ENCODE results near the gene ENO2. TPM values are rescaled to one million over a fixed set of nuclear protein-coding genes. Genes with fewer than 3 reads are reported as not detected.
A peak's percentile ranks its signal among the peaks of the same experiment; 100 is the strongest.

The ENO2 gene
- total and polyA plus RNA-seq, 2 donors: 9.7 to 68.4 TPM

- DNase-seq (ENCODE audit: extremely low spot score): no peak
- WGBS: 83% methylated on average over 20 of the region's 20 CpGs
- H3K36me3 ChIP-seq (ENCODE audit: insufficient read depth): peaks cover 5% of the 10 kb centered on the region
- no peaks in the 10 kb centered on the region for H3K4me1 ChIP-seq (ENCODE audit: insufficient read depth)
- H3K4me3 ChIP-seq (ENCODE audit: low read depth, low read length): no peak overlapping the region
- H3K27ac ChIP-seq (ENCODE audit: low read depth): no peak overlapping the region
These were observed 42.8 kb downstream of the ENO2 start for GRCh38 chr12:6957151-6957701.

- no peak overlapping the region for H3K27ac ChIP-seq (ENCODE audit: low read depth)
These were observed 43.6 kb downstream of the ENO2 start for GRCh38 chr12:6957741-6958608.

GRCh38 chr12:6958609-6959057, 44.3 kb downstream of the ENO2 start:
- Histone ChIP-seq H3K4me3 (ENCODE audit: low read depth, low read length) (no peak overlapping the region), H3K4me1 (ENCODE audit: insufficient read depth) (no peaks in the 10 kb centered on the region), H3K36me3 (ENCODE audit: insufficient read depth) (peaks cover 5% of the 10 kb centered on the region), H3K27ac (ENCODE audit: low read depth) (no peak overlapping the region)
- 70% methylated on average over 10 of the region's 10 CpGs for WGBS
- DNase-seq (ENCODE audit: extremely low spot score): no peak

More at GRCh38 chr12:6957741-6958608, 43.6 kb downstream of the ENO2 start:
- H3K4me1 ChIP-seq (ENCODE audit: insufficient read depth): no peaks in the 10 kb centered on the region
- H3K4me3 ChIP-seq (ENCODE audit: low read depth, low read length): no peak overlapping the region
- DNase-seq (ENCODE audit: extremely low spot score): no peak
- H3K36me3 ChIP-seq (ENCODE audit: insufficient read depth): peaks cover 5% of the 10 kb centered on the region
- WGBS: 85% methylated on average over 28 of the region's 28 CpGs

- no peak for DNase-seq (ENCODE audit: extremely low spot score)
- H3K4me3 ChIP-seq (ENCODE audit: low read depth, low read length): no peak overlapping the region
- H3K36me3 ChIP-seq (ENCODE audit: insufficient read depth): peaks cover 5% of the 10 kb centered on the region
- H3K27ac ChIP-seq (ENCODE audit: low read depth): no peak overlapping the region
- 61% methylated on average over 24 of the region's 24 CpGs for WGBS
- H3K4me1 ChIP-seq (ENCODE audit: insufficient read depth): no peaks in the 10 kb centered on the region
These were observed 44.9 kb downstream of the ENO2 start for GRCh38 chr12:6959058-6959804.

GRCh38 chr12:6959805-6960592, 45.6 kb downstream of the ENO2 start:
- Histone ChIP-seq H3K4me3 (ENCODE audit: low read depth, low read length) (no peak overlapping the region), H3K36me3 (ENCODE audit: insufficient read depth) (peaks cover 5% of the 10 kb centered on the region), H3K27ac (ENCODE audit: low read depth) (no peak overlapping the region), H3K4me1 (ENCODE audit: insufficient read depth) (no peaks in the 10 kb centered on the region)
- WGBS: 90% methylated on average over 26 of the region's 26 CpGs
- no peak for DNase-seq (ENCODE audit: extremely low spot score)

GRCh38 chr12:6960593-6961277, 46.4 kb downstream of the ENO2 start:
- no peak for DNase-seq (ENCODE audit: extremely low spot score)
- no peak overlapping the region for H3K4me3 ChIP-seq (ENCODE audit: low read depth, low read length)

GRCh38 chr12:6961278-6961694, 46.9 kb downstream of the ENO2 start:
- WGBS: 40% methylated on average over 24 of the region's 24 CpGs

More at GRCh38 chr12:6960593-6961277, 46.4 kb downstream of the ENO2 start:
- Histone ChIP-seq H3K36me3 (ENCODE audit: insufficient read depth) (no peaks in the 10 kb centered on the region), H3K27ac (ENCODE audit: low read depth) (peak overlapping the region; percentile 74), H3K4me1 (ENCODE audit: insufficient read depth) (no peaks in the 10 kb centered on the region)
- 73% methylated on average over 13 of the region's 13 CpGs for WGBS

GRCh38 chr12:6961695-6962284, 47.4 kb downstream of the ENO2 start:
- WGBS: 10% methylated on average over 16 of the region's 16 CpGs
- no peak for DNase-seq (ENCODE audit: extremely low spot score)
- Histone ChIP-seq H3K4me1 (ENCODE audit: insufficient read depth) (no peaks in the 10 kb centered on the region), H3K36me3 (ENCODE audit: insufficient read depth) (no peaks in the 10 kb centered on the region), H3K27ac (ENCODE audit: low read depth) (peak overlapping the region; percentile 74), H3K4me3 (ENCODE audit: low read depth, low read length) (no peak overlapping the region)

More at GRCh38 chr12:6961278-6961694, 46.9 kb downstream of the ENO2 start:
- Histone ChIP-seq H3K4me3 (ENCODE audit: low read depth, low read length) (no peak overlapping the region), H3K27ac (ENCODE audit: low read depth) (peak overlapping the region; percentile 74), H3K36me3 (ENCODE audit: insufficient read depth) (no peaks in the 10 kb centered on the region), H3K4me1 (ENCODE audit: insufficient read depth) (no peaks in the 10 kb centered on the region)
- DNase-seq (ENCODE audit: extremely low spot score): no peak

GRCh38 chr12:6962285-6963015, 48.1 kb downstream of the ENO2 start:
- WGBS: 55% methylated on average over 25 of the region's 25 CpGs

GRCh38 chr12:6963016-6963731, 48.8 kb downstream of the ENO2 start:
- Histone ChIP-seq H3K4me1 (ENCODE audit: insufficient read depth) (no peaks in the 10 kb centered on the region), H3K4me3 (ENCODE audit: low read depth, low read length) (peak overlapping the region; percentile 29), H3K36me3 (ENCODE audit: insufficient read depth) (peaks cover 6% of the 10 kb centered on the region), H3K27ac (ENCODE audit: low read depth) (peak overlapping the region; percentile 87)
- 65% methylated on average over 32 of the region's 32 CpGs for WGBS
- peak; percentile 74 for DNase-seq (ENCODE audit: extremely low spot score)

More at GRCh38 chr12:6962285-6963015, 48.1 kb downstream of the ENO2 start:
- Histone ChIP-seq H3K27ac (ENCODE audit: low read depth) (peak overlapping the region; percentile 74), H3K36me3 (ENCODE audit: insufficient read depth) (peaks cover under 1% of the 10 kb centered on the region), H3K4me3 (ENCODE audit: low read depth, low read length) (no peak overlapping the region), H3K4me1 (ENCODE audit: insufficient read depth) (no peaks in the 10 kb centered on the region)
- no peak for DNase-seq (ENCODE audit: extremely low spot score)

GRCh38 chr12:6963791-6964413, 49.5 kb downstream of the ENO2 start:
- no peak for DNase-seq (ENCODE audit: extremely low spot score)
- WGBS: 68% methylated on average over 17 of the region's 17 CpGs

More at GRCh38 chr12:6963791-6964413, 49.5 kb downstream of the ENO2 start:
- no peaks in the 10 kb centered on the region for H3K4me1 ChIP-seq (ENCODE audit: insufficient read depth)
- peaks cover 6% of the 10 kb centered on the region for H3K36me3 ChIP-seq (ENCODE audit: insufficient read depth)
- peak overlapping the region; percentile 29 for H3K4me3 ChIP-seq (ENCODE audit: low read depth, low read length)
- peak overlapping the region; percentile 87 for H3K27ac ChIP-seq (ENCODE audit: low read depth)

Data from urinary bladder (tissue), 4 donors.